Activated CD4-positive, alpha-beta T cell treated with anti-CD3 and anti-CD28 coated beads, Interleukin-2, amount 10 ng/mL, durations not matched to agents 7 days and 5 days (primary cell): ENCODE results near the gene GOLGA6L7. TPM values are rescaled to one million over a fixed set of nuclear protein-coding genes. Genes with fewer than 3 reads are reported as not detected.
"Not testable (repeated sequence)": the region's sequence is repeated elsewhere in the genome, so short reads cannot be mapped to it uniquely, and the experiment has no call there.

ENCODE experiments used
- CTCF ChIA-PET: fragments of 350-600 bp; sonication (Branson Sonifier 250); formaldehyde crosslinking; loops from one replicate; lab custom pipeline; 2021; ENCODE audit warnings: antibody characterized with exemption; lab: Charles Lee
- POLR2A ChIA-PET: fragments of 350-600 bp; sonication (Branson Sonifier 250); formaldehyde crosslinking; loops from one replicate; lab custom pipeline; 2021; ENCODE audit warnings: antibody characterized with exemption; lab: Charles Lee
- DNase-seq: peaks from one replicate; pipeline ENCODE4 v3.0.0-alpha.2; 2020
- H3K27ac Mint-ChIP-seq: one replicate; pipeline ENCODE4 v1.8.0; 2021; ENCODE audit warnings: mild to moderate bottlenecking, moderate library complexity, mixed read lengths
- H3K27me3 Mint-ChIP-seq: one replicate; pipeline ENCODE4 v1.8.0; 2021; ENCODE audit warnings: mixed read lengths
- H3K36me3 Mint-ChIP-seq: one replicate; pipeline ENCODE4 v1.8.0; 2021; ENCODE audit warnings: low read depth, mixed read lengths
- H3K4me1 Mint-ChIP-seq: one replicate; pipeline ENCODE4 v1.8.0; 2021; ENCODE audit warnings: mixed read lengths
- H3K4me3 Mint-ChIP-seq: one replicate; pipeline ENCODE4 v1.8.0; 2021; ENCODE audit warnings: mild to moderate bottlenecking, moderate library complexity, mixed read lengths
- H3K9me3 Mint-ChIP-seq: one replicate; pipeline ENCODE4 v1.8.0; 2021; ENCODE audit warnings: mixed read lengths
- total RNA-seq, 2 experiments: library from RNA; stranded (reverse); gene quantifications; one replicate each; pipeline ENCODE4 v1.2.3, GENCODE V29; 2021

The GOLGA6L7 gene
- total RNA-seq, 2 experiments from 2014 or later = not detected

- H3K4me1 Mint-ChIP-seq = peaks cover 13% of the 10 kb centered on the region
- H3K27me3 Mint-ChIP-seq, CTCF ChIA-PET: not testable (repeated sequence)
These were observed 1.3 kb upstream of the GOLGA6L7 start for GRCh38 chr15:28849766-28850165.

GRCh38 chr15:28849271-28849670 lies 827 bp upstream of the GOLGA6L7 start:
- H3K36me3 Mint-ChIP-seq, H3K4me3 Mint-ChIP-seq, CTCF ChIA-PET: not testable (repeated sequence)

More at GRCh38 chr15:28849766-28850165, 1.3 kb upstream of the GOLGA6L7 start:
- H3K9me3 Mint-ChIP-seq, H3K27ac Mint-ChIP-seq, H3K36me3 Mint-ChIP-seq, DNase-seq, H3K4me3 Mint-ChIP-seq, POLR2A ChIA-PET: not testable (repeated sequence)

GRCh38 chr15:28847959-28848358 lies 485 bp downstream of the GOLGA6L7 start:
- not testable (repeated sequence) for DNase-seq, H3K4me3 Mint-ChIP-seq, H3K27me3 Mint-ChIP-seq

More at GRCh38 chr15:28849271-28849670, 827 bp upstream of the GOLGA6L7 start:
- H3K27me3 Mint-ChIP-seq, POLR2A ChIA-PET, H3K27ac Mint-ChIP-seq, H3K9me3 Mint-ChIP-seq, DNase-seq: not testable (repeated sequence)
- H3K4me1 Mint-ChIP-seq = peaks cover 13% of the 10 kb centered on the region

GRCh38 chr15:28847247-28847646 lies 1.2 kb downstream of the GOLGA6L7 start:
- H3K9me3 Mint-ChIP-seq, POLR2A ChIA-PET, H3K36me3 Mint-ChIP-seq, H3K4me3 Mint-ChIP-seq, H3K27me3 Mint-ChIP-seq, CTCF ChIA-PET: not testable (repeated sequence)
- Mint-ChIP-seq H3K4me1 (peaks cover 13% of the 10 kb centered on the region), H3K27ac (peak overlapping the region; percentile 64)
- DNase-seq = peak; percentile 41

More at GRCh38 chr15:28847959-28848358, 485 bp downstream of the GOLGA6L7 start:
- H3K9me3 Mint-ChIP-seq, POLR2A ChIA-PET, H3K36me3 Mint-ChIP-seq, CTCF ChIA-PET: not testable (repeated sequence)
- peak overlapping the region; percentile 64 for H3K27ac Mint-ChIP-seq
- H3K4me1 Mint-ChIP-seq = peaks cover 13% of the 10 kb centered on the region

GRCh38 chr15:28844147-28844546 lies 4.3 kb downstream of the GOLGA6L7 start:
- H3K36me3 Mint-ChIP-seq, H3K27ac Mint-ChIP-seq, H3K9me3 Mint-ChIP-seq, POLR2A ChIA-PET, H3K27me3 Mint-ChIP-seq, CTCF ChIA-PET, DNase-seq, H3K4me3 Mint-ChIP-seq: not testable (repeated sequence)
- peaks cover 13% of the 10 kb centered on the region for H3K4me1 Mint-ChIP-seq

GRCh38 chr15:28843520-28843919 lies 4.9 kb downstream of the GOLGA6L7 start:
- H3K27ac Mint-ChIP-seq, H3K36me3 Mint-ChIP-seq, CTCF ChIA-PET, DNase-seq, H3K9me3 Mint-ChIP-seq, POLR2A ChIA-PET, H3K4me3 Mint-ChIP-seq, H3K27me3 Mint-ChIP-seq: not testable (repeated sequence)
- peaks cover 12% of the 10 kb centered on the region for H3K4me1 Mint-ChIP-seq

- H3K27ac Mint-ChIP-seq, DNase-seq, H3K4me3 Mint-ChIP-seq, H3K4me1 Mint-ChIP-seq, POLR2A ChIA-PET, H3K27me3 Mint-ChIP-seq, H3K36me3 Mint-ChIP-seq, CTCF ChIA-PET, H3K9me3 Mint-ChIP-seq: not testable (repeated sequence)
These were observed 6.2 kb downstream of the GOLGA6L7 start for GRCh38 chr15:28842210-28842609.

- H3K9me3 Mint-ChIP-seq, H3K27ac Mint-ChIP-seq, H3K4me3 Mint-ChIP-seq, CTCF ChIA-PET, H3K27me3 Mint-ChIP-seq, DNase-seq, H3K4me1 Mint-ChIP-seq, H3K36me3 Mint-ChIP-seq, POLR2A ChIA-PET: not testable (repeated sequence)
These were observed 8.2 kb downstream of the GOLGA6L7 start for GRCh38 chr15:28840285-28840684.

- CTCF ChIA-PET, DNase-seq, H3K4me3 Mint-ChIP-seq, POLR2A ChIA-PET, H3K27ac Mint-ChIP-seq, H3K36me3 Mint-ChIP-seq, H3K9me3 Mint-ChIP-seq: not testable (repeated sequence)
- Mint-ChIP-seq H3K27me3 (peaks cover 10% of the 10 kb centered on the region), H3K4me1 (peaks cover 12% of the 10 kb centered on the region)
These were observed 13.4 kb downstream of the GOLGA6L7 start for GRCh38 chr15:28834957-28835585.

- CTCF ChIA-PET, H3K36me3 Mint-ChIP-seq, H3K9me3 Mint-ChIP-seq, POLR2A ChIA-PET: not testable (repeated sequence)
- Mint-ChIP-seq H3K4me3 (peak overlapping the region; percentile 76), H3K27me3 (peaks cover 21% of the 10 kb centered on the region), H3K27ac (peak overlapping the region; percentile 80), H3K4me1 (peaks cover 12% of the 10 kb centered on the region)
- peak; percentile 65 for DNase-seq
These were observed 16.4 kb downstream of the GOLGA6L7 start for GRCh38 chr15:28831897-28832587.

- H3K4me1 Mint-ChIP-seq = peaks cover 11% of the 10 kb centered on the region
- H3K36me3 Mint-ChIP-seq, DNase-seq, H3K27ac Mint-ChIP-seq, H3K4me3 Mint-ChIP-seq, CTCF ChIA-PET, POLR2A ChIA-PET, H3K9me3 Mint-ChIP-seq: not testable (repeated sequence)
- peaks cover 16% of the 10 kb centered on the region for H3K27me3 Mint-ChIP-seq
These were observed 27.0 kb downstream of the GOLGA6L7 start for GRCh38 chr15:28821420-28821819.

GRCh38 chr15:28819930-28820295 lies 28.5 kb downstream of the GOLGA6L7 start:
- H3K27ac Mint-ChIP-seq, DNase-seq, H3K36me3 Mint-ChIP-seq, H3K9me3 Mint-ChIP-seq, POLR2A ChIA-PET, H3K4me3 Mint-ChIP-seq, CTCF ChIA-PET: not testable (repeated sequence)
- H3K27me3 Mint-ChIP-seq = peaks cover 14% of the 10 kb centered on the region
- peaks cover 11% of the 10 kb centered on the region for H3K4me1 Mint-ChIP-seq

- POLR2A ChIA-PET, H3K36me3 Mint-ChIP-seq, CTCF ChIA-PET, H3K9me3 Mint-ChIP-seq: not testable (repeated sequence)
- peak overlapping the region; percentile 25 for H3K4me3 Mint-ChIP-seq
- H3K27me3 Mint-ChIP-seq = peaks cover 19% of the 10 kb centered on the region
- peak; percentile 6 for DNase-seq
- H3K27ac Mint-ChIP-seq = peak overlapping the region; percentile 75
- H3K4me1 Mint-ChIP-seq = peaks cover 14% of the 10 kb centered on the region
These were observed 29.2 kb downstream of the GOLGA6L7 start for GRCh38 chr15:28819019-28819929.
